Activated naive CD8-positive, alpha-beta T cell treated with anti-CD3 and anti-CD28 coated beads, Interleukin-2, amount 10 ng/mL, durations not matched to agents 7 days and 5 days (primary cell): ENCODE data around the gene GALM. TPM values are rescaled to one million over a fixed set of nuclear protein-coding genes. Genes with fewer than 3 reads are reported as not detected.
"Not testable (repeated sequence)": the region's sequence is repeated elsewhere in the genome, so short reads cannot be mapped to it uniquely, and the experiment has no call there.

Experiments
- ATAC-seq: fragments of 150-1000 bp; cut with Tn5 transposase; one replicate; pipeline ENCODE4 v1.10.0; 2021; ENCODE audit warnings: low read depth, moderate library complexity
- POLR2A ChIA-PET: fragments of 350-600 bp; sonication (Branson Sonifier 250); formaldehyde crosslinking; loops from one replicate; lab custom pipeline; 2021; ENCODE audit warnings: antibody characterized with exemption; lab: Charles Lee
- DNase-seq: peaks from one replicate; pipeline ENCODE4 v3.0.0; 2021
- H3K27ac Mint-ChIP-seq: one replicate; pipeline ENCODE4 v1.8.0; 2022; ENCODE audit warnings: mild to moderate bottlenecking, mixed read lengths
- H3K27me3 Mint-ChIP-seq: one replicate; pipeline ENCODE4 v1.8.0; 2022; ENCODE audit warnings: mild to moderate bottlenecking, moderate library complexity, mixed read lengths
- H3K36me3 Mint-ChIP-seq: one replicate; pipeline ENCODE4 v1.8.0; 2021; ENCODE audit warnings: mild to moderate bottlenecking, mixed read lengths
- H3K4me1 Mint-ChIP-seq: one replicate; pipeline ENCODE4 v1.8.0; 2021; ENCODE audit warnings: mixed read lengths
- H3K4me3 Mint-ChIP-seq: one replicate; pipeline ENCODE4 v1.8.0; 2022; ENCODE audit warnings: mild to moderate bottlenecking, moderate library complexity, mixed read lengths
- H3K9me3 Mint-ChIP-seq: one replicate; pipeline ENCODE4 v1.8.0; 2021; ENCODE audit warnings: mixed read lengths
- total RNA-seq, 2 experiments: library from RNA; stranded (reverse); gene quantifications; one replicate each; pipeline ENCODE4 v1.2.3, GENCODE V29; 2021

GALM gene
- total RNA-seq, 2 experiments from 2014 or later, result 28.3 to 30.2 TPM

- H3K9me3 Mint-ChIP-seq, H3K27ac Mint-ChIP-seq, POLR2A ChIA-PET: not testable (repeated sequence)
These were observed 90.0 kb downstream of the GALM start for GRCh38 chr2:38755891-38756290.

GRCh38 chr2:38763228-38763627 is 97.3 kb downstream of the GALM start:
- Mint-ChIP-seq H3K4me3 (peak overlapping the region; percentile 25), H3K27me3 (peaks cover 4% of the 10 kb centered on the region), H3K36me3 (peaks cover 2% of the 10 kb centered on the region), H3K4me1 (peaks cover 6% of the 10 kb centered on the region), H3K9me3 (no peaks in the 10 kb centered on the region), H3K27ac (no peak overlapping the region)
- peak; percentile 97 for ATAC-seq
- POLR2A ChIA-PET, result interaction anchor here (3.5 kb wide), 1 partner anchor 12 kb away, joined by 62 read pairs; the partner anchor contains the start of gene SRSF7
- no peak for DNase-seq

More at GRCh38 chr2:38755891-38756290, 90.0 kb downstream of the GALM start:
- H3K36me3 Mint-ChIP-seq, ATAC-seq, H3K27me3 Mint-ChIP-seq, H3K4me3 Mint-ChIP-seq, DNase-seq: not testable (repeated sequence)
- peaks cover 14% of the 10 kb centered on the region for H3K4me1 Mint-ChIP-seq

- Mint-ChIP-seq H3K27me3 (peaks cover 4% of the 10 kb centered on the region), H3K4me1 (peaks cover 6% of the 10 kb centered on the region), H3K4me3 (no peak overlapping the region), H3K36me3 (peaks cover 2% of the 10 kb centered on the region), H3K27ac (no peak overlapping the region), H3K9me3 (no peaks in the 10 kb centered on the region)
- no peak for ATAC-seq
- POLR2A ChIA-PET, result interaction anchor here (3.5 kb wide), 1 partner anchor 13 kb away, joined by 62 read pairs; the partner anchor contains the start of gene SRSF7
- no peak for DNase-seq
These were observed 97.8 kb downstream of the GALM start for GRCh38 chr2:38763728-38764127.

GRCh38 chr2:38765149-38765548 is 99.2 kb downstream of the GALM start:
- POLR2A ChIA-PET, result interaction anchor here (2.2 kb wide), 1 partner anchor 14 kb away, joined by 9 read pairs; the partner anchor contains the start of gene SRSF7
- no peak for ATAC-seq
- Mint-ChIP-seq H3K4me3 (no peak overlapping the region), H3K27ac (no peak overlapping the region), H3K36me3 (peaks cover 2% of the 10 kb centered on the region), H3K4me1 (peaks cover 6% of the 10 kb centered on the region), H3K9me3 (no peaks in the 10 kb centered on the region), H3K27me3 (peaks cover 4% of the 10 kb centered on the region)
- DNase-seq, result no peak

- no peak for ATAC-seq
- POLR2A ChIA-PET, result interaction anchor here (2.2 kb wide), 1 partner anchor 15 kb away, joined by 9 read pairs; the partner anchor contains the start of gene SRSF7
- Mint-ChIP-seq H3K36me3 (peaks cover 2% of the 10 kb centered on the region), H3K9me3 (no peaks in the 10 kb centered on the region), H3K27me3 (peaks cover 4% of the 10 kb centered on the region), H3K4me1 (peaks cover 6% of the 10 kb centered on the region), H3K4me3 (no peak overlapping the region), H3K27ac (no peak overlapping the region)
- no peak for DNase-seq
These were observed 99.6 kb downstream of the GALM start for GRCh38 chr2:38765551-38765950.

- Mint-ChIP-seq H3K9me3 (no peaks in the 10 kb centered on the region), H3K4me3 (no peak overlapping the region), H3K36me3 (no peaks in the 10 kb centered on the region), H3K27me3 (peaks cover 24% of the 10 kb centered on the region), H3K4me1 (peaks cover 5% of the 10 kb centered on the region), H3K27ac (no peak overlapping the region)
- no peak for ATAC-seq
- POLR2A ChIA-PET, result interaction anchor here (5.6 kb wide), 1 partner anchor 21 kb away, joined by 25 read pairs; the partner anchor contains the start of gene SRSF7
- no peak for DNase-seq
These were observed 105.7 kb downstream of the GALM start for GRCh38 chr2:38771632-38772031.

GRCh38 chr2:38775097-38775920 is 109.4 kb downstream of the GALM start:
- DNase-seq (no peak), ATAC-seq (no peak)
- POLR2A ChIA-PET, result interaction anchor here (0.7 to 1.8 kb wide), 2 partner anchors 24 to 43 kb away, joined by 3 to 12 read pairs; partner anchors contain the start of gene SRSF7
- peaks cover 4% of the 10 kb centered on the region for H3K36me3 Mint-ChIP-seq
- no peak overlapping the region for H3K4me3 Mint-ChIP-seq
- H3K27me3 Mint-ChIP-seq, result peaks cover 29% of the 10 kb centered on the region
- H3K4me1 Mint-ChIP-seq, result peaks cover 19% of the 10 kb centered on the region
- no peaks in the 10 kb centered on the region for H3K9me3 Mint-ChIP-seq
- H3K27ac Mint-ChIP-seq, result no peak overlapping the region

GRCh38 chr2:38775921-38776225 is 110.0 kb downstream of the GALM start:
- Mint-ChIP-seq H3K27ac (no peak overlapping the region), H3K4me1 (peaks cover 17% of the 10 kb centered on the region), H3K36me3 (peaks cover 8% of the 10 kb centered on the region), H3K9me3 (no peaks in the 10 kb centered on the region), H3K27me3 (peaks cover 29% of the 10 kb centered on the region), H3K4me3 (no peak overlapping the region)
- POLR2A ChIA-PET, result interaction anchor here (0.7 to 1.8 kb wide), 2 partner anchors 25 to 43 kb away, joined by 3 to 12 read pairs; partner anchors contain the start of gene SRSF7
- DNase-seq, result no peak
- ATAC-seq, result no peak

- POLR2A ChIA-PET, result interaction anchor here (3.5 kb wide), 1 partner anchor 25 kb away, joined by 40 read pairs; the partner anchor contains the start of gene SRSF7
- Mint-ChIP-seq H3K4me1 (peaks cover 17% of the 10 kb centered on the region), H3K36me3 (peaks cover 11% of the 10 kb centered on the region), H3K9me3 (no peaks in the 10 kb centered on the region), H3K4me3 (peak overlapping the region; percentile 15), H3K27me3 (peaks cover 29% of the 10 kb centered on the region), H3K27ac (no peak overlapping the region)
- DNase-seq (no peak), ATAC-seq (no peak)
These were observed 110.6 kb downstream of the GALM start for GRCh38 chr2:38776531-38776930.

GRCh38 chr2:38778687-38779082 is 112.8 kb downstream of the GALM start:
- POLR2A ChIA-PET, result interaction anchor here (0.6 to 3.5 kb wide), 2 partner anchors 28 to 91 kb away, joined by 3 to 40 read pairs; partner anchors contain the start of gene SRSF7
- no peak for DNase-seq
- Mint-ChIP-seq H3K27ac (peak overlapping the region; percentile 98), H3K9me3 (no peaks in the 10 kb centered on the region), H3K36me3 (peaks cover 14% of the 10 kb centered on the region), H3K4me3 (peak overlapping the region; percentile 99), H3K27me3 (peaks cover 19% of the 10 kb centered on the region), H3K4me1 (peaks cover 17% of the 10 kb centered on the region)
- ATAC-seq, result no peak

GRCh38 chr2:38783586-38783985 is 117.7 kb downstream of the GALM start:
- peaks cover 10% of the 10 kb centered on the region for H3K36me3 Mint-ChIP-seq

More at GRCh38 chr2:38783586-38783985, 117.7 kb downstream of the GALM start:
- H3K27ac Mint-ChIP-seq, result no peak overlapping the region
- H3K27me3 Mint-ChIP-seq, result no peaks in the 10 kb centered on the region
- ATAC-seq (no peak), DNase-seq (no peak)
- POLR2A ChIA-PET, result no interaction called here
- H3K9me3 Mint-ChIP-seq, result no peaks in the 10 kb centered on the region
- H3K4me3 Mint-ChIP-seq, result no peak overlapping the region
- H3K4me1 Mint-ChIP-seq, result peaks cover 5% of the 10 kb centered on the region
